Spleen (tissue), 11 donors: Measurements from ENCODE around the gene MOB2. TPM values are rescaled to one million over a fixed set of nuclear protein-coding genes. Genes with fewer than 3 reads are reported as not detected.

Experiments used
- DNase-seq: peaks from one replicate; pipeline ENCODE4 v3.0.0-alpha.2; 2020
- H3K27ac ChIP-seq, 8 donors: fragments of 200-600 bp; sonication (generic) in 7 of 8; 1 replicate in 4 of 8; 2 replicates in 4 of 8; pipeline versions ENCODE4 v1.5.0 to v1.8.0; 2016 to 2021; ENCODE audit warnings: inconsistent platforms in 4 of 8, mild to moderate bottlenecking in 4 of 8, moderate library complexity in 1 of 8
- H3K27me3 ChIP-seq, 7 donors: fragments of 200-600 bp; sonication (generic) in 6 of 7; replicated peaks in 1 of 7; 1 replicate in 4 of 7; 2 replicates in 3 of 7; pipeline versions ENCODE4 v1.5.0 to v1.8.0; 2016 to 2021; ENCODE audit warnings: inconsistent platforms in 3 of 7, mild to moderate bottlenecking in 1 of 7
- H3K36me3 ChIP-seq, 6 donors: fragments of 200-600 bp; sonication (generic) in 5 of 6; 1 replicate in 4 of 6; 2 replicates in 2 of 6; pipeline versions ENCODE4 v1.5.0 to v1.8.0; 2016 to 2021; ENCODE audit warnings: inconsistent platforms in 2 of 6
- H3K4me1 ChIP-seq, 6 donors: fragments of 200-600 bp; sonication (generic) in 5 of 6; 1 replicate in 3 of 6; 2 replicates in 3 of 6; pipeline versions ENCODE4 v1.5.0 to v1.8.0; 2016 to 2021; ENCODE audit warnings: inconsistent platforms in 3 of 6
- H3K4me3 ChIP-seq, 8 donors: fragments of 200-600 bp; sonication (generic) in 7 of 8; 1 replicate in 4 of 8; 2 replicates in 4 of 8; pipeline versions ENCODE4 v1.5.0 to v1.8.0; 2016 to 2021; ENCODE audit warnings: inconsistent platforms in 4 of 8, mild to moderate bottlenecking in 4 of 8, moderate library complexity in 2 of 8
- H3K9me3 ChIP-seq, 8 donors: fragments of 200-600 bp; sonication (generic) in 7 of 8; 1 replicate in 4 of 8; 2 replicates in 4 of 8; pipeline versions ENCODE4 v1.5.0 to v1.8.0; 2016 to 2021; ENCODE audit warnings: inconsistent platforms in 4 of 8
- CTCF ChIP-seq, 11 experiments: fragments of 200-600 bp in 7 of 11; fragments of 450-650 bp in 4 of 11; sonication (generic) in 4 of 11; IDR thresholded peaks in 8 of 11; conservative IDR thresholded peaks in 3 of 11; 1 replicate in 7 of 11; 2 replicates in 4 of 11; pipeline versions ENCODE4 v1.4.0 to v1.8.0; 2016 to 2021; ENCODE audit warnings: antibody characterized with exemption in 11 of 11, inconsistent platforms in 4 of 11, mild to moderate bottlenecking in 1 of 11
- POLR2A ChIP-seq, 3 donors: fragments of 450-650 bp; IDR thresholded peaks; one replicate each; pipeline ENCODE4 v1.5.1; 2017; ENCODE audit warnings: antibody characterized with exemption in 3 of 3, mild to moderate bottlenecking in 1 of 3
- POLR2AphosphoS5 ChIP-seq, 3 donors: sonication (generic); formaldehyde crosslinking; IDR thresholded peaks; one replicate each; pipeline ENCODE4 v1.5.1; 2017; ENCODE audit warnings: antibody characterized with exemption in 3 of 3
- WGBS, 5 donors: extraction: QIAGEN DNeasy Blood & Tissue Kit in 3 of 5; methylation state at CpG; one replicate each; pipeline versions ENCODE4 v1.1.5 to v1.1.7; 2013 to 2018; 5-methylcytosine and 5-hydroxymethylcytosine counted together
- intact Hi-C: fragments of 100-400 bp; cut with DNase I; formaldehyde crosslinking; loops from one replicate; pipeline ENCODE4 v1.15.0; 2023; ENCODE audit warnings: low total_unique reads
- polyA plus RNA-seq, 3 donors: library from polyadenylated mRNA; stranded (reverse); fragments of 200-250 nt; gene quantifications; one replicate each; pipeline ENCODE4 v1.2.1, GENCODE V29; 2013
- total RNA-seq, 7 donors: library from RNA; depleted of rRNA in 3 of 7; stranded (reverse); fragments of >200 nt in 3 of 7; fragmentation: NEBNext Ultra II Directional in 4 of 7; extraction: Animal tissue kit (Norgen Biotek cat#: 25700) in 4 of 7; gene quantifications; one replicate each; pipeline versions ENCODE4 v1.1.0 to v1.2.1, GENCODE V29; 2016 to 2021
- donor health status: healthy with polysubstance abuse.
- donor health status: DM: no; HTN: no; CAD: no; lungs with moderate emphysema.
- donor health status: DM: no; HTN: no; CAD: no.
- donor health status: Bipolar disorder and iron deficiency.
- donor health status: healthy.
- donor health status: DM: no; HTN: no; CAD: no.
- donor health status: DM: yes; HTN: yes; CAD: no.

MOB2 gene
- total and polyA plus RNA-seq, 10 donors = 28.1 to 51.5 (median 41.5) TPM

- TF ChIP-seq POLR2A (IDR thresholded peaks at IDR 0.05) (no peak), CTCF (IDR thresholded peaks at IDR 0.05 in 8 of 11, conservative IDR thresholded peaks at IDR 0.05 in 3 of 11) (no peak), POLR2AphosphoS5 (IDR thresholded peaks at IDR 0.05) (peak in 2 of 3 donors; percentile 50 to 70)
- peak overlapping the region in 2 of 8 donors; percentile 15 to 17 for H3K4me3 ChIP-seq
- intact Hi-C loops = no loop called here
- 71 to 88% (median 76%) methylated on average over 26 to 44 of the region's 44 CpGs for WGBS, 5 donors
- peak overlapping the region in 7 of 8 donors; percentile 65 to 82 (median 69) for H3K27ac ChIP-seq
- peaks cover 0 to 14% (median 0%) of the 10 kb centered on the region in 8 donors for H3K9me3 ChIP-seq
- H3K36me3 ChIP-seq = peaks cover 0 to 26% (median 0%) of the 10 kb centered on the region in 6 donors
- peaks cover 4 to 51% (median 24%) of the 10 kb centered on the region in 6 donors for H3K4me1 ChIP-seq
- DNase-seq = no peak
- H3K27me3 ChIP-seq = no peaks in the 10 kb centered on the region
Measured at GRCh38 chr11:1460396-1460985, 26.1 kb downstream of the MOB2 start.

- DNase-seq = no peak
- Histone ChIP-seq H3K27ac (peak overlapping the region in 5 of 8 donors; percentile 69 to 82 (median 78)), H3K36me3 (peaks cover 0 to 19% (median 0%) of the 10 kb centered on the region in 6 donors), H3K9me3 (peaks cover 0 to 11% (median 0%) of the 10 kb centered on the region in 8 donors), H3K4me3 (peak overlapping the region in 2 of 8 donors; percentile 15 to 37), H3K4me1 (peaks cover 4 to 54% (median 25%) of the 10 kb centered on the region in 6 donors), H3K27me3 (no peaks in the 10 kb centered on the region)
- intact Hi-C loops = no loop called here
- 67 to 83% (median 73%) methylated on average over 14 to 29 of the region's 29 CpGs for WGBS, 5 donors
- TF ChIP-seq CTCF (IDR thresholded peaks at IDR 0.05 in 8 of 11, conservative IDR thresholded peaks at IDR 0.05 in 3 of 11) (no peak), POLR2A (IDR thresholded peaks at IDR 0.05) (no peak), POLR2AphosphoS5 (IDR thresholded peaks at IDR 0.05) (no peak)
Measured at GRCh38 chr11:1459764-1460395, 26.7 kb downstream of the MOB2 start.

- intact Hi-C loops = no loop called here
- peak overlapping the region in 2 of 8 donors; percentile 15 to 37 for H3K4me3 ChIP-seq
- peak overlapping the region in 6 of 8 donors; percentile 26 to 82 (median 74) for H3K27ac ChIP-seq
- H3K4me1 ChIP-seq = peaks cover 4 to 54% (median 25%) of the 10 kb centered on the region in 6 donors
- H3K36me3 ChIP-seq = peaks cover 0 to 13% (median 0%) of the 10 kb centered on the region in 6 donors
- no peak for DNase-seq
- no peaks in the 10 kb centered on the region for H3K27me3 ChIP-seq
- peaks cover 0 to 4% (median 0%) of the 10 kb centered on the region in 8 donors for H3K9me3 ChIP-seq
- TF ChIP-seq CTCF (IDR thresholded peaks at IDR 0.05 in 8 of 11, conservative IDR thresholded peaks at IDR 0.05 in 3 of 11) (no peak), POLR2A (IDR thresholded peaks at IDR 0.05) (no peak), POLR2AphosphoS5 (IDR thresholded peaks at IDR 0.05) (no peak)
- 76 to 86% (median 82%) methylated on average over 12 to 14 of the region's 14 CpGs for WGBS, 5 donors
Measured at GRCh38 chr11:1459219-1459575, 27.4 kb downstream of the MOB2 start.
